ENCODE results near the gene IMMP2L.

- TF ChIP-seq CTCF (IDR thresholded peaks at IDR 0.05; ENCODE audit: insufficient read depth, low read length, poor library complexity, severe bottlenecking) (no peak), EZH2phosphoT487 (conservative IDR thresholded peaks at IDR 0.05; ENCODE audit: low read length) (no peak)
Observed at GRCh38 chr7:111071556-111071955, 490.7 kb downstream of the IMMP2L start.

All from SU-DHL-6 (cell line).